ENCODE results near the gene PRAC1. TPM values are rescaled to one million over a fixed set of nuclear protein-coding genes. Genes with fewer than 3 reads are reported as not detected.

PRAC1 gene
- total and polyA plus RNA-seq, 10 of the 15 experiments (the other 5 are each of a cell fraction or from before 2014, with no cell fraction given) = not detected

DNA sequence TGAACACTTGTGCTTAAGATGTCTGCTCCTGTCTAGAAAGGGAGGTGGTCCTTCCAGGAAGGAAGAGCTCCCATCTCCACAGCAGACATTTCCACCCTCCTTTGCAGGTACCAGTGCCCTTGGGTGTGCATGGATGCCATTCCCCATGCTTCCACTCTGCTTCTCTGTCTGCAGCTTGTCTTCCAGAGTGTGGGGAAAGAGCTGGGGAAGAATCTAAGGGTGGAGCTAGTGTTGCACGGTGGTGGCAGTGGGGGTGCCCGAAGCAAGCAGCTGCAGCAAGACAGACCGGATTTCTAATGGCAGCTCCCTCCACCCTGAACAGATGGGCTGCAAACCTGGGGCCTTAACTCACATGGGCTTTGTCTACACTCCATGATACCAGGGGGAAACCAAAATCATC is 28.9 kb upstream of the PRAC1 start (continued):
- TF ChIP-seq HDAC6 (IDR thresholded peaks at IDR 0.05; ENCODE audit: unreplicated experiment) (no peak), CHD2 (IDR thresholded peaks at IDR 0.05; ENCODE audit: borderline replicate concordance, low read depth, low read length) (no peak), POLR2A (IDR thresholded peaks at IDR 0.05; ENCODE audit: low read depth, low read length) (no peak), SMARCA5 (IDR thresholded peaks at IDR 0.05) (no peak), KLF5 (IDR thresholded peaks at IDR 0.05; ENCODE audit: partially characterized antibody) (no peak), ETV6 (conservative IDR thresholded peaks at IDR 0.05 in 1 of 2, IDR thresholded peaks at IDR 0.05 in 1 of 2; ENCODE audit: borderline replicate concordance in 1 of 2, low read depth in 1 of 2) (no peak), BCL11A (IDR thresholded peaks at IDR 0.05; ENCODE audit: low read depth, low read length) (no peak), NR2F1 (conservative IDR thresholded peaks at IDR 0.05) (no peak), POLR2AphosphoS5 (IDR thresholded peaks at IDR 0.05; ENCODE audit: low read length) (no peak), WRNIP1 (IDR thresholded peaks at IDR 0.05; ENCODE audit: borderline replicate concordance, low read depth, low read length) (no peak)
- TF ChIP-seq, protein P1, sequence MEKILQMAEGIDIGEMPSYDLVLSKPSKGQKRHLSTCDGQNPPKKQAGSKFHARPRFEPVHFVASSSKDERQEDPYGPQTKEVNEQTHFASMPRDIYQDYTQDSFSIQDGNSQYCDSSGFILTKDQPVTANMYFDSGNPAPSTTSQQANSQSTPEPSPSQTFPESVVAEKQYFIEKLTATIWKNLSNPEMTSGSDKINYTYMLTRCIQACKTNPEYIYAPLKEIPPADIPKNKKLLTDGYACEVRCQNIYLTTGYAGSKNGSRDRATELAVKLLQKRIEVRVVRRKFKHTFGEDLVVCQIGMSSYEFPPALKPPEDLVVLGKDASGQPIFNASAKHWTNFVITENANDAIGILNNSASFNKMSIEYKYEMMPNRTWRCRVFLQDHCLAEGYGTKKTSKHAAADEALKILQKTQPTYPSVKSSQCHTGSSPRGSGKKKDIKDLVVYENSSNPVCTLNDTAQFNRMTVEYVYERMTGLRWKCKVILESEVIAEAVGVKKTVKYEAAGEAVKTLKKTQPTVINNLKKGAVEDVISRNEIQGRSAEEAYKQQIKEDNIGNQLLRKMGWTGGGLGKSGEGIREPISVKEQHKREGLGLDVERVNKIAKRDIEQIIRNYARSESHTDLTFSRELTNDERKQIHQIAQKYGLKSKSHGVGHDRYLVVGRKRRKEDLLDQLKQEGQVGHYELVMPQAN (conservative IDR thresholded peaks at IDR 0.05) = no peak
- TF ChIP-seq, protein P2, sequence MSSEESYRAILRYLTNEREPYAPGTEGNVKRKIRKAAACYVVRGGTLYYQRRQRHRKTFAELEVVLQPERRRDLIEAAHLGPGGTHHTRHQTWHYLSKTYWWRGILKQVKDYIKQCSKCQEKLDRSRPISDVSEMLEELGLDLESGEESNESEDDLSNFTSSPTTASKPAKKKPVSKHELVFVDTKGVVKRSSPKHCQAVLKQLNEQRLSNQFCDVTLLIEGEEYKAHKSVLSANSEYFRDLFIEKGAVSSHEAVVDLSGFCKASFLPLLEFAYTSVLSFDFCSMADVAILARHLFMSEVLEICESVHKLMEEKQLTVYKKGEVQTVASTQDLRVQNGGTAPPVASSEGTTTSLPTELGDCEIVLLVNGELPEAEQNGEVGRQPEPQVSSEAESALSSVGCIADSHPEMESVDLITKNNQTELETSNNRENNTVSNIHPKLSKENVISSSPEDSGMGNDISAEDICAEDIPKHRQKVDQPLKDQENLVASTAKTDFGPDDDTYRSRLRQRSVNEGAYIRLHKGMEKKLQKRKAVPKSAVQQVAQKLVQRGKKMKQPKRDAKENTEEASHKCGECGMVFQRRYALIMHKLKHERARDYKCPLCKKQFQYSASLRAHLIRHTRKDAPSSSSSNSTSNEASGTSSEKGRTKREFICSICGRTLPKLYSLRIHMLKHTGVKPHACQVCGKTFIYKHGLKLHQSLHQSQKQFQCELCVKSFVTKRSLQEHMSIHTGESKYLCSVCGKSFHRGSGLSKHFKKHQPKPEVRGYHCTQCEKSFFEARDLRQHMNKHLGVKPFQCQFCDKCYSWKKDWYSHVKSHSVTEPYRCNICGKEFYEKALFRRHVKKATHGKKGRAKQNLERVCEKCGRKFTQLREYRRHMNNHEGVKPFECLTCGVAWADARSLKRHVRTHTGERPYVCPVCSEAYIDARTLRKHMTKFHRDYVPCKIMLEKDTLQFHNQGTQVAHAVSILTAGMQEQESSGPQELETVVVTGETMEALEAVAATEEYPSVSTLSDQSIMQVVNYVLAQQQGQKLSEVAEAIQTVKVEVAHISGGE (CRISPR knock-in tag; IDR thresholded peaks at IDR 0.05) = no peak
- TF ChIP-seq, protein P3, sequence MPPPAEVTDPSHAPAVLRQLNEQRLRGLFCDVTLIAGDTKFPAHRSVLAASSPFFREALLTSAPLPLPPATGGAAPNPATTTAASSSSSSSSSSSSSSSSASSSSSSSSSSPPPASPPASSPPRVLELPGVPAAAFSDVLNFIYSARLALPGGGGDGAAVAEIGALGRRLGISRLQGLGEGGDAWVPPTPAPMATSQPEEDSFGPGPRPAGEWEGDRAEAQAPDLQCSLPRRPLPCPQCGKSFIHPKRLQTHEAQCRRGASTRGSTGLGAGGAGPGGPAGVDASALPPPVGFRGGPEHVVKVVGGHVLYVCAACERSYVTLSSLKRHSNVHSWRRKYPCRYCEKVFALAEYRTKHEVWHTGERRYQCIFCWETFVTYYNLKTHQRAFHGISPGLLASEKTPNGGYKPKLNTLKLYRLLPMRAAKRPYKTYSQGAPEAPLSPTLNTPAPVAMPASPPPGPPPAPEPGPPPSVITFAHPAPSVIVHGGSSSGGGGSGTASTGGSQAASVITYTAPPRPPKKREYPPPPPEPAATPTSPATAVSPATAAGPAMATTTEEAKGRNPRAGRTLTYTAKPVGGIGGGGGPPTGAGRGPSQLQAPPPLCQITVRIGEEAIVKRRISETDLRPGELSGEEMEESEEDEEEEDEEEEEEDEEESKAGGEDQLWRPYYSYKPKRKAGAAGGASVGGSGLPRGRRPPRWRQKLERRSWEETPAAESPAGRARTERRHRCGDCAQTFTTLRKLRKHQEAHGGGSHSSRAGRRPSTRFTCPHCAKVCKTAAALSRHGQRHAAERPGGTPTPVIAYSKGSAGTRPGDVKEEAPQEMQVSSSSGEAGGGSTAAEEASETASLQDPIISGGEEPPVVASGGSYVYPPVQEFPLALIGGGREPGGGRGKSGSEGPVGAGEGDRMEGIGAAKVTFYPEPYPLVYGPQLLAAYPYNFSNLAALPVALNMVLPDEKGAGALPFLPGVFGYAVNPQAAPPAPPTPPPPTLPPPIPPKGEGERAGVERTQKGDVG (CRISPR knock-in tag; IDR thresholded peaks at IDR 0.05) = no peak

All from GM12878 (cell line).